Activated CD8-positive, alpha-beta memory T cell treated with anti-CD3 and anti-CD28 coated beads, Interleukin-2, amount 50 U/mL, for 1 hour (primary cell): ENCODE data around the gene NOD1.
"Not testable (repeated sequence)": the region's sequence is repeated elsewhere in the genome, so short reads cannot be mapped to it uniquely, and the experiment has no call there.

ENCODE experiments used
- DNase-seq: peaks from one replicate; pipeline ENCODE4 v3.0.0-alpha.2; 2020; ENCODE audit errors: extremely low read depth

The NOD1 gene

DNA sequence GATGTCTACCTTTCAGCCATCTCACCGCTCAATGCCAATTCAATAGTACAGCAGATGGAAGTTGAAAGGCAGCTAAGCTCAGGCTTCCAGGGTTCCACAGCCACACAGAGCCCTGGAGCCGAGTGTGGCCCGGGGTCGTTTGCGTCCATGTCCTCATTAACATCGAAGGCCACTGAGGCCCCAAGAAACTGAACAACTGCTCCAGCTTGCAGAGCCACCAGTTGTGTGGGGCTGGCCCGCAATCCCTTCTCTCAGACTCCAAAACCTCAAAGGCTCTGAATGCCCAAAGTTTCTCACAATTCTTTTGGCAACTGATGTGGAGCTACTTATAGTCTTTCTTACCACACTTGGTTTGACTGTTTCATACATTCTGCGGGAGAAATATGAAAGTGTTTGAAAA is 31.1 kb downstream of the NOD1 start:
- no peak for DNase-seq

DNA sequence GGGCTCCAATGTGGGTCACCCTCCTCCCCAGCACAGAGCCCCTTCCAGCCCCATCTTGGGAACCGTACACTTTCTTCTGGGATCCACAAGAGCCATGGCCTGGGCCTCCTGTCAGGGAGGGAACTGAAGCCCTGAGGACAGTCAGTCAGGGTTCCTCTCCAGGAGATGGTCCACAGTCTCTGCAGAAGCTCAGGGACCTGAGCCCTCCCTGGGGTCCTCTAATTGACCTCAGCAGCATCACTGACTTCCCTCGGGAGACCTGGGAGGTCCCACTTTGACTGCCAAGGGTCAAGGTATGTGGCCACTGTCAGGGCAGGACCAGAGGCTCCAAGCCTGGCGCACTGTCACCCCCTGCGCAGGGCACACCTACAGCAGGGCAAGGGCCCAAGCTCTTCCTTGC is 32.3 kb downstream of the NOD1 start:
- DNase-seq: no peak

DNA sequence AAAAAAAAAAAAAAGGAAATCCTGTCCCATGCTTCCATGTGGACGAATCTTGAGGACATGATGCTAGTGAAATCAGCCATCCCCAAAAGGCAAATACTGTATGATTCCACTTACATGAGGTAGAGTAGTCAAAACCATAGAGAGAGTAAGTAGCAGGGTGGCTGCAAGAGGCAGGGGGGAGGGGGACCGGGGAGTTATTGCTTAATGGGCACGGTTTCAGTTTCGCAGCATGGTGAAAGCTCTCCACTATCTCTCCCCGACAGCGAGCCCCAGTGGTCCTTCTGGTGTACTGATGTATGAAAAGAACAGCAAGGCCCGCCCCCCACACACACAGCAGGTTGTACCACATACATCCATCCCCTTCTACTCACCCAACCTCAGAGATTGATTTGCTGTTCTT is 32.8 kb downstream of the NOD1 start:
- peak; percentile 60 for DNase-seq

DNA sequence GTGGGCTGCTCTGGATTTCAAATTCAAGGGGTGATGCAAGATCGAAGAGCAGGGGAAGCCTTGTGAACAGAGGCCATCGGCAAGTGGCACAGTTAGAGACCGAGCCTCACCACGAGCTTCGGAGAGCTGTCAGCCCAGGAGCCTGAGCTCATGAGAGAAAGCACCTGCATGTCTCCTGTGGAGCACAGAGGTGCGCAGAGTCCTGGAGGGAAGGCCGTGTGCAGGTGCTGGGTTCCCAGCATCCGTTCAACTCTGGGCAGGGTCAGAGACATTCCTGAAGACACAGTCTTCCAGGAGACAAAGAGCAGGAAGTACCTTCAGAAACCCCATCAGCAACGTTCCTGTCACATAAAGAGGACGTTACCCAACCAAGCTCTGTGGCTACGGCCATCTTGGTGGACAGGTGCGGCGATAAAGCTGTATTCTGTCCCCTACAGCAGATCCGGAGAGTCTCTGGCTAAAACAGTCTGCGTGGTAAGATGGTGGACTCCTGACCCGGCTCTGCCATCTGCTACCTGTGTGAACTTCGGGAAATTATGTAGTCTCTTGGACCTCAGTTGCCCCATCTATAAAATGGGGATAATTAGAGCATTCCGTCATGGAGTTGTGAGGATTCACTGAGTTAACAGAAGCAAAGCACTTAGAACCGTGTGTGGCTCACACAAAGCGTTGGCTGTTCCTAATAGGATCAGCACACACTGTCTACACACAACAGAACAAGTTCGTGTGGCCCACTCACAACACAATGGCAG is 40.6 kb downstream of the NOD1 start:
- DNase-seq: no peak

DNA sequence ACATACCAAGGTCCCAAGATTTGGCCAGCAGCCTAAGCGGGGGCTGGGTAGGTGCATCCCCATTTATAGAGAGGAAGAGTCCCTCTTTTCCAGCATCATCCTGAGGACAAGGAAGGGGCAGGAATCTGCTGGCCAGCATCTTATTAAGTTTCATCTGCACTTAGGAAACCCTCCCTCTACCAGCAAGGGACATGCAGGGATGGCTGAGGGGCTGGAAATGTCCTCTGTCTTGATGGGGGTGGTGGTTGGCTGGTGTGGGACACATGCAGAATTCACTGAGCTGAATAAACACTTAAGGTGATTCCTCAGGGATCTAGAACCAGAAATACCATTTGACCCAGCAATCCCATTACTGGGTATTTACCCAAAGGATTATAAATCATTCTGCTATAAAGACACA is 42.1 kb downstream of the NOD1 start:
- DNase-seq: no peak

- no peak for DNase-seq
Measured at GRCh38 chr7:30436046-30436445, 42.5 kb downstream of the NOD1 start.

DNA sequence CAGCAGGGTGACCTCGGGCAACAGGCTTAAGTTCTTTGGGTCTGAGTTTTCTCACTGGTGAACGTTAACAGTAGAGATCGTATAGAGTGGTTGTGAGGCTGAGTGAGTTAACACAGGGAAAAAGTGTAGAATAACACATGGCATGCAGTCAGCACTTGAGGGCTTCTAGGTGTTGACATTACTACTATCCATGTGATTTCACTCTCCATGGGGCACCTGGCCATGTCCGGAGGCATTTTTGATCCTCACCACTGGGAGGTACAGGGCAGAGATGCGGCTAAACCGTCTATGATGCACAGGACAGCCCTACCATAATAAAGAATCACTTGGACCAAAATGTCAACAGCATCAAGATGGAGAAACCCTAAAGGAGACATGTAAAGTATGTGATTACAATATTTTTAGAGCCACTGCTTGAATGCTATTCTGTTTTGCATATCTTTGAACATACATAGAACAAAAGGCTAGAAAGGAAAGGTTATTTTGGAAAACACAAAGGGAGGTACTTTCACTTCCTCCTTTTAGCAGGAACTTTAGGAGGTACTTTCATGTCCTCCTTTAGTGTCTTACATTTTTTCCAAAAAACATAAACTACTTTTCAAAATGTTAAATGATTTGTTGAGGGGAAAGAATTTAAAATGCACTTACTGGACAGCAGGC is 44.3 kb downstream of the NOD1 start:
- DNase-seq: no peak

DNA sequence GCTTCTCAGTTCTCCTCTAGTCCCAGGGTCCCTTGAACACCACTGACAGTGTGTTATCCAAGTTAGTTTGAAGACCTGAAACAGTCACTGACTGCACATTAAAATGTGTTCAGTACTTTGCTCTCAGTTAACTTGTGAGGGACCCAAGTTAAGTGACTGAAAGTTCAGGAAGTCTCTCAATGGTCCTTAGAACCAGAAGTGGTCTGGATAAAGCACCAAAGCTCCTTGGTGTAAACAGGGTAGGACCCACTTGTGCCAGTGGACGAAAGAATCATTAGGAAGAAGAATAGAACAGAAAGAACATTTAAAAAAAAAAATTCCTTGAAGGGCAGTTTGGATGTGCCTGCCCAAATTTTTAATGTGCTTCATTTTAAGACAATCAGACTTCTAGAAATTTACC is 45.1 kb downstream of the NOD1 start:
- DNase-seq: no peak

- DNase-seq: no peak
Measured at GRCh38 chr7:30433082-30433481, 45.5 kb downstream of the NOD1 start.

DNA sequence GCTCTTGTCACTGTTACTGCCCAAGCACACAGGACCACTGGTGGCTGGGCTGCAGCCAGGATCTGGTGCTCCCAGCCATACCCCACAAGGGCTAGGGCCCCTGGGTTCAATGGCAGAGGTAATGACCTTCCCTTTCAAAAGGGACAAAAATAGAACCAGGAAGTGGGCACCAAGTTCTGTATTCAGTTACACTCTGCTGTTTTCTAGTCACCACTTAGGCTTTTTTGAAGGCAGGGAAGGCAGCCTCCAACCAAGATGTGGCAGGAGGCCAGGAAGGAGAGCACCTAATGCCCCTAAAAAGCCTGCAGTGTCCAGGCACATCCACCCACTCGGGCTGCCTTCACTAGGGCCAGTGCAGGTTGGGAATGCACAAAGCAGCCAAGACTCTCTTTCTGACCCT is 47.8 kb downstream of the NOD1 start:
- no peak for DNase-seq

DNA sequence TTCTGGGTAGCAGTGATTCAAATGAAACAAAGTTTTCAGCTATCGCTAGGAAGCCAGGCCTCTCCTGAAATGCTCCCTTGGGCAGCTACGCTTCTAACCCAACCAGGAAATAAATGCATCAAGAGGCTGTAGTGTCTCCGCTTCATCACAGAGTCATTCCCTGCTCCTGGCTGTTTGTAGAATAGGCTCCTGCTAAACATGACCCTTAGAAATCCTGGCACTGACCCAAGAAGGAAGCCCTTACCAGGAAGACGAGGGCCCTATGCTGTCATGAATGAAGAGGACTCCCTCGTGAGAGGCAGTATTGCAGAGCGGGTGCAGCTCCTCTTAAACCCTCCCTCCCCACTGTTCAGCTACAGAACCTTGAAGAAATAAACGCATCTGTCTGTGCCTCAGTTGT is 48.3 kb downstream of the NOD1 start:
- DNase-seq: no peak

DNA sequence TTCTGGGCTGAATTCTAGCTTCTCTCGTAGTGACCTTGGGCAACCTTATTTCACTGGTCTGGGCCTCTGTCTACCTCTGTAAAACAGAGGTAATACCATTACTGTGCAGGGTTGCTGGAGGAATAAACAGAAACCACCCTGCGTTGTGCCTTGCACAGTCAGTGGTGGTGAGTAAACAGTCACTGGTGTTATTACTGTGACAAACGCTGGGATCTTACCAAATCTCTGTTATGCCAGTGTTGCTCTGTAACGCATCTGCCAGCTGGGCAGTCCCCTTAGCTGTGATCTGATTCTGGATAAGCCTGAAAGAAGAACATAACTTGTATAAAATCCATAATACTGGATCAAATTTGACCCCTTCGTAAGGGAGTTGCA is 49.4 kb downstream of the NOD1 start:
- DNase-seq: no peak

DNA sequence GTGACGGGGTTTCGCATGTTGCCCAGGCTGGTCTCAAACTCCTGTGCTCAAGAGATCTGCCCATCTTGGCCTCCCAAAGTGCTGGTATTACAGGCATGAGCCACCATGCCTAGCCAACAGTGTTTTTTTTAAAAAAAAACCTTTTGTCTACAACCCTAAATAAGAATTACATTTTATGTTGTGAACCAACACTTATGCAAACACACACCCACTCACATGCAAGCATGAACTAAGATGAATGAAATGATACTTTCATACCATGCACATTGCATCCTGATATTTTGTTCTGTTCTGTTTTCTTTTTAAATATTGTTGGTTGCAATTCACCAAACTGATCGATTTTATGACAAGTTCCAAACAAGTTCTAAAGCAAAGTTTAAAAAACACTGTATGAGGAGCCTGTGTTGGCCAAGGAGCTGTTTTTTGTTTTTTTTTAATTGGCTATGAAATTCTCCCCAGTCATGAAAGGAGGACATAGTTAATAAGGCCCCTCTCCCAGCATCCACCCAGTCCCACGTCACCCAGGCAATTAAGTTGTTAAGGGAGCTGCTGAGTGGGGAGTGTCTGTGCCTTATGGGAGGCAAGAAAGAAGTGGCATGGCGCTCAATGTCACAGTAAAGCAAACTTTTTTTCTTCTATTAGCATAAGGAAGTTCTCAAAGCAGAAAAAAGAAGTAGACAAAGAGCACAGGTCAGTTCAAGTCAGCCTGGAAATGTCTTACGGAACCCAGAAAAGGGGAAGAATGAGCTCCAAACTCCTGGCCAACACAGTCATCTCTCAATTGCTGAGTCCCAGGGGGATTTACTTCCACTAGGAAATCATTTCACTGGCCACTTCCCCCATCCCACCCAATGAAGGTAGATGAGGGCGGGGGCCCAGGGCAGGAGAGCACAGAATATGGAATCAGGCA is 50.1 kb downstream of the NOD1 start:
- no peak for DNase-seq

- no peak for DNase-seq
Measured at GRCh38 chr7:30427296-30428070, 51.1 kb downstream of the NOD1 start.

- no peak for DNase-seq
Measured at GRCh38 chr7:30424506-30424905, 54.1 kb downstream of the NOD1 start.

DNA sequence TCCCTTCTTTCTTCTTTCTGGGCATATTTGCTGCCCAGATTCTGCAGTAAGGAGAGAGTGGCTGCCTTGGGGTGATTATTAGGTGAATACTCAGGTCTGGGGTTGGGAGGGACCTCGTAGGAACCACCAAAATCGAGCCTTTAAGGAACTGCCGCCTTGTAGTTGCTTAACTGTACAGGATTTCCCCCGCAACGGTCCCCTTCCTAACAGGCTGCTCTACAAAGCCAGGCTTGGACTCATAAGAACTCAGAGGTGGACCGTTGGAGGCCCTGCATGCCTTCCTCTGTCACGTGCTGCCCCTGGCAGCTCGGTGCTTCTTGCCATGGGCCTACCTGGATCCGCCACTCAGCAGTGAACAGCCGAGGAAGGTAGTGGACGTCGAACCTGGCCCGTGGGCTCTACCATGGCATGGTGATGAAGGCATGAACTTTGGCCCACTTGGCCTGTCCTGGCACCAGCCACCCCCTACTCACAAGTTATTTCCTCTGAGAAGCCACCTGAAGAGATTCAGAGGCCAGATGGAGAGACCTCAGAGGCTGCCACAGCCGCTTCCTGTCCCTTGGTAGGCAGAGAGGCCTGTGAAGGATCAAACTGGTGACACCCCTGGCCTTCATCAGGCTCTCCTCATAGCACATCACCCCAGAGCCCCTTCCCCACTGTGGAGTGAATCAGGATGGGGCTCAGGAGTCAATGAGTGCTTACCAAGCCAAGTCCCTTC is 54.6 kb downstream of the NOD1 start:
- no peak for DNase-seq

DNA sequence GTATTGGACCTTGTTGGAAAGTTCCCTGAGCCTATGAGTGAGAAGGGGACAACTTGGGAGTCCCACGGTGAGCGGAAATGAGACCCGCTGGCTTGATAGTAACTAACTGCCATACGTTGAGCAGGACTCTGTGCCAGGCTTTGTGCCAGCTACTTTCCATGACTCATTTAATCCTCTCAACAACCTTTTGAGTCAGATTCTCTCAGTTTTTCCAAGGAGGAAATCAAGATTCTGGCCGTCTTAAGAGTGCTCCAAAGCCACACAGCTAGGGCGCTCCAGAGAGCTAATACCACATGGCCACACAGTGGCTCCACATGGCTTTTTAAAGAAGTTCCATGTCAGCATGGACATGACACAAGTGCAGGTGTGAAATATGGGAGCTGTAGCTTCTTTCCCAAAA is 55.7 kb downstream of the NOD1 start:
- no peak for DNase-seq

GRCh38 chr7:30421647-30422196 is 56.9 kb downstream of the NOD1 start:
- DNase-seq: no peak

DNA sequence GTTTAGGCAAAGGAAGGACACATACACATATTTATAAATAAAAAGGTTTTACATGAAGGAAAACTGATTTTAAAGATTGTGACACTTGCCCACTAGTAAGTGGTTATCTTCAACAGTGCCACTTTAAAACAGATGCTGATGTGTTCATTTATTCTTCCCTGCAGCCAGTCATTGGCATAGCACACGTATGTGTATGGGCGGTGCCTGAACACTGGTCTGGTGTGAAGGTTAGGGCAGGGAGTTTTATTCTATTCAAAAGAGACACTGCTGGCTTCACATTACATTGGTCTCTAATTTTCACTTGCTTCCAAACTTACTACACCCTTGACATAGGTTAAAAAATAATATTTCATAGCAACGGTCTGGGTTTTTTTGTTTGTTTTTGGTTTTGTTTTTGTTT is 57.9 kb downstream of the NOD1 start:
- no peak for DNase-seq

DNA sequence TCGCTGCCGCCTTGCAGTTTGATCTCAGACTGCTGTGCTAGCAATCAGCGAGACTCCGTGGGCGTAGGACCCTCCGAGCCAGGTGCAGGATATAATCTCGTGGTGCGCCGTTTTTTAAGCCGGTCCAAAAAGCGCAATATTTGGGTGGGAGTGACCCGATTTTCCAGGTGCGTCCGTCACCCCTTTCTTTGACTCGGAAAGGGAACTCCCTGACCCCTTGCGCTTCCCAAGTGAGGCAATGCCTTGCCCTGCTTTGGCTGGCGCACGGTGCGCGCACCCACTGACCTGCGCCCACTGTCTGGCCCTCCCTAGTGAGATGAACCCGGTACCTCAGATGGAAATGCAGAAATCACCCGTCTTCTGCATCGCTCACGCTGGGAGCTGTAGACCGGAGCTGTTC is 58.5 kb downstream of the NOD1 start:
- not testable (repeated sequence) for DNase-seq

- DNase-seq: no peak
Measured at GRCh38 chr7:30413864-30414263, 64.7 kb downstream of the NOD1 start.
